IPS-11a (cell line): ENCODE results near the gene CDC42SE2.
"Not testable (repeated sequence)": the region's sequence is repeated elsewhere in the genome, so short reads cannot be mapped to it uniquely, and the experiment has no call there.

Experiments
- H3K4me3 ChIP-seq: one replicate; pipeline ENCODE4 v1.5.1; 2013; ENCODE audit warnings: low read depth, low read length, control low read depth

CDC42SE2 gene

DNA sequence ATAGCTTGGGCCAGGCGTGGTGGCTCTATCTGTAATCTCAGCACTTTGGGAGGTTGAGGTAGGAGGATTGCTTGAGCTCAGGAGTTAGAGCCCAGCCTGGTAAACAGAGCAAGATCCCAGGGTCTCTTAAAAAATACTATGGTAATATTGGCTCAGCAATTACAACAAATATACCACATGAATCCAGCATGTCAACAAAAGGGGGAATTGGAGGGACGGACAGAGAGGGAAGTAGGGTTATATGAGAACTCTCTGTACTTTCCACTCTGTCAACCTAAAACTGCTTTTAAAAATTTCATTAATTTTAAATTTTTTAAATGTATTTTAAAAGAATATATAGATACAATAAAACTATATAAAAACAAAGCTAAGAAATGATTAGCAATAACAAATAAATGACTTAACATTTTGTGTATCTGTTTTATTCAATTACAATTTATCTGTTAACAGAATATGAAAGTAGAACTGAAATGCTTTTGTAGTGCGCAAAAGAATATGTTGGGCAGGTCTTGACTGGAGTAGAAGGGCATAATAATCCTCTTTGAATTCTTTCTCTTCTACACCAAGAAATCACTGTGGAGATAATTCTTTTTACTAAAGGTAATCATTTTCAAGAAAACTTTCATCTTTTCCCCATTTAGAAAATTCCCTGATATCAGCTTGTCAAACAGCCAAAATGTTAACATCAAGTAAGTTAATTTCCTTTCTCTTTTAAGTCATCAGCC is 12.9 kb upstream of the CDC42SE2 start:
- no peak overlapping the region for H3K4me3 ChIP-seq

DNA sequence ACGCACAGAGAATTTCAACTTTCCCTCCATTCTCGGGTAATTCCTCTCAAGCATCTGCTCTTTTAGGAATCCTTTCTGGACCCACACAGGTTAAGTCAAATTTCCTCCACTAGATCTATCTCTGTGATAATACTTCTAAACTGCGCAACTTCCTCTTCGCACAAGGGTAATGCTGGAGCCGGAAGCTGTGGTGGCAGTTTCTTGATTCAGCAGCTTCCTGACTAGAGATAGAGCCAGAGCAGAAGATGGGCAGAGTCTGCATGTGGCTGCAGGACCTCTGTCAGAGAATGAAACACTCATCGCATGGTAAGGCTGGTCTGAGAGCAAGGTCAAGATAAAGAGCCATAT is 11.1 kb upstream of the CDC42SE2 start:
- no peak overlapping the region for H3K4me3 ChIP-seq

DNA sequence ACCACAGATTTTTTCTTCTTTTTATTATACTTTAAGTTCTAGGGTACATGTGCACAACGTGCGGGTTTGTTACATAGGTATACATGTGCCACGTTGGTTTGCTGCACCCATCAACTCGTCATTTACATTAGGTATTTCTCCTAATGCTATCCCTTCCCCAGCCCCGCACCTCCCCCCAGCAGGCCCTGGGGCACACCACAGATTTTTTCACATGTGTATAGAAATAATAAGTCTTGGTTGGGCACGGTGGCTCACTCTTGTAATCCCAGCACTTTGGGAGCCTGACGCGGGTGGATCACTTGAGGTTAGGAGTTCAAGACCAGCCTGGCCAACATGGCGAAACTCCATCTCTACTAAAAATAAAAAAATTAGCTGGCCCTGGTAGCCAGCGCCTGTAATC is 9.8 kb upstream of the CDC42SE2 start:
- not testable (repeated sequence) for H3K4me3 ChIP-seq

DNA sequence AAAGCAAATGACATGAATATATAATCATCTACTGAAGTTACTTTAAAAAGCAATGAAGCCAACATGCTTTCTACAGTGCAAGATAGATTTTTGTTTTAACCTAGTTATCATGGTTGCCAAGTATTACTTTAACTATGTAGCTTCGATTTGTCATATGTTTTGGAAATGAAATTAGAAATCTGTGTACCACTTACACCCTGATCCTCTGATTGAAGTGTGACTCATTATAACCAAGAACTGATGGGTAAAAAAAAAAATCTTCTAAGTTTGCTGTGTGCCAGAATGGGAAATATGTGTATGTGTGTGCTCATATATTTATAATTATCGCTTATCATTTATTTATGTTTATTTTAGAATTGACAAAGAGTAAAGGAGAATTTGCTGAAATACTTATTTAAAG is 9.1 kb upstream of the CDC42SE2 start:
- H3K4me3 ChIP-seq: no peak overlapping the region

DNA sequence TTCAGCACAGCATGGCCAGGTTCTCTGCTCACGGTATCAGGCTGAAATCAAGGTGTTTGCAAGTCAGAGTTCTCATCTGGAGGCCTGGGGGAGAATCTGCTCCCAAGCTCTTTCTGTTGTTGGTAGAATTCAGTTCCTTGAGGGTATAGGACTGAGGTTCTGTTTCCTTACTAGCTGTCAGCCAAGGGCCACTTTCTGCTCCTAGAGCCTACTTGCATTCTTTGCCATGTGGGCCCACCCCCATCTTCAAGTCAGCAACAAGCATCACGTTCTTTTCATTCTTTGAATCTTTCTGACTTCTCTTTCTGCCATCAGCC is 7.4 kb upstream of the CDC42SE2 start:
- H3K4me3 ChIP-seq: no peak overlapping the region

DNA sequence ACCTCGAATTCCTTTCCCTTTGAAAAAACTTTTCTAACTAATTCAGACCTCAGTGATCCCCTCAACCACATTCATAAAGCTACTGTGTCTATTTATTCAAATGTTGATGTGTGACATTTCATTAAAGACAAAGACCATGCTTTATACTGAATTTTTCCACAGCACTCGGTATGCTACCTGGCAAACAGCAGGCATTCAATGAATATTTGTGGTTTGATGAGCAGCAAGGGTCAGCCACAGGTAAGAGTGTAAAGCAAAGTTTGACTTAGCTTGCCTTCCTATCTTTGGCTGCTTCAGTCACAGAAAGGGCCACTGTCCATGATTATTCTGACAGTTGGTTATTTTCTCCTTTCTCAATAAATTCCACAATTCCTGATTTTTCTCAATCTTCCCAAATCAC is 5.1 kb upstream of the CDC42SE2 start:
- H3K4me3 ChIP-seq: no peak overlapping the region

DNA sequence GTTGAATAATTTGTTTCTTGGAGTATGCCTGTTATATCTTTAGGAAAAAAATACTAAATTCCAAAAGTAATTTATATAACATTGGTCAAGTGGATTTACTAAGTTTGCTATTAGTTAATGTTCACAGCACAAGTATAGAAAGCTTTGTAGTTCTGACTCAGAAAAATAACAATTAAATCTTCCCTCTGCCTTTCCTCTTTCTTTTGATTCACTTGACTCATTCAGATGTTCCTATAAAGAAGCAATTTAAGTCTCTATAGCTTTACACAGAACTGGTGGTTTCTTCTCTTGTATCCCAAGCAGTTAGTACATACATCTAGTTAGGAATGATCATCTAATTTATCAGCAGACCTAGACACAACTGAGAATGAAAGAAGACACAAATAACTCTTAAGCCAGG is 4.5 kb upstream of the CDC42SE2 start:
- no peak overlapping the region for H3K4me3 ChIP-seq

DNA sequence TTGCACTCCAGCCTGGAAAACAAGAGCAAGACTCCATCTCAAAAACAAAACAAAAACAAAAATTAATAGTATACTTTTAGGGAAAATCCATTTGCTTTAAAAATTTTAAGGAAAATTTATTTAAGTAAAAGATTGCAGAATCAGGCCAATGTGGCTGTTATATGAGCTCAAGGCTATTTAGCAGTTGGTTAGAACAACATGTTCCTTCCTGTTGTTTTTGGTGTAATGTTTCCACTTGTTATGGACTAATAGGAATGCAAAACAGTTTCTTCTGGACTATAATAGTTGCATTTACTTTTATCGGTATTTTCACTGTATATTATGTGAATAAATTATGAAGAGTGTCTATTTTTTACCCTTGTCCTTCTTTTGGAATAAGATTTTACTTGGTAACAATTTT is 3.0 kb upstream of the CDC42SE2 start:
- no peak overlapping the region for H3K4me3 ChIP-seq

DNA sequence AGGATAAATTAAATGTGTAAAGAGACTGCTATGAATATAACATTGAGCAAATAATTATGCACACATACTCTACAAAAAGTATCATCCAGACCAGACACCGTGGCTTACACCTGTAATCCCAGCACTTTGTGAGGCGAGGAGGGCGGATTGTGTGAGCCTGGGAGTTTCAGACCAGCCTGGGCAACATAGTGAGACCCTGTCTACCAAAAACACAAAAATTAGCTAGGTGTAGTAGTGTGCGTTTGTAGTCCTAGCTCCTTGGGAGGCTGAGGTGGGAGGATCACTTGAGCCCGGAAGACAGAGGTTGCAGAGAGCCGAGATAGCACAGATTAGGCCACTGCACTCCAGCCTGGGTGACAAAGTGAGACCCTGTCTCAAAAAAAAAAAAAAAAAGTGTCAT is 2.4 kb upstream of the CDC42SE2 start:
- H3K4me3 ChIP-seq: no peak overlapping the region

DNA sequence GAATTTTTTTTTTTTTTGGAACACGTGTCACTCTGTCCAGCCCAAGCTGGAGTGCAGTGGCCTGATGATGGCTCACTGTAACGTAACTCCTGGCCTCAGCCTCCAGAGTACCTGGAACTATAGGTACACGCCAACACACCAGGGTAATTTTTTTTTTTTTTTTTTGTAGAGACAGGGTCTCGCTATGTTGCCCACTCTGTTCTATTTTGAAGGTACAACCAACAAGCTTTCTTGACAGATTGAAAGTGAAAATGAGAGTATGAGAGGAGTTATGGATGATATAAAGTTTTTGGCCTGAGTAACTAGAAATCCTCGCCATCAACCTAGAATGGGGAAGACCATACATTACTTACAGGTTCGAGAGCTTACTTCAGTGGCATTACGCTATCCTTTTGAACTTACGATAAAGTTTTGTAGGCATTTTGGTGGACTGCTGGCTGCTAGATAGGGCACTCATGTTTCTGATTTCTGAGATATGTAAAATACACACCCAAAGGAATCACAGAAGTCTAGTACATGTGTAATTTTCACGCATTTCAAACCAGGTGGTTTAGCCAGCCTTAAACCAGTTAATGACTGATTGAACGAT is 806 bp upstream of the CDC42SE2 start:
- H3K4me3 ChIP-seq: peak overlapping the region; percentile 71

DNA sequence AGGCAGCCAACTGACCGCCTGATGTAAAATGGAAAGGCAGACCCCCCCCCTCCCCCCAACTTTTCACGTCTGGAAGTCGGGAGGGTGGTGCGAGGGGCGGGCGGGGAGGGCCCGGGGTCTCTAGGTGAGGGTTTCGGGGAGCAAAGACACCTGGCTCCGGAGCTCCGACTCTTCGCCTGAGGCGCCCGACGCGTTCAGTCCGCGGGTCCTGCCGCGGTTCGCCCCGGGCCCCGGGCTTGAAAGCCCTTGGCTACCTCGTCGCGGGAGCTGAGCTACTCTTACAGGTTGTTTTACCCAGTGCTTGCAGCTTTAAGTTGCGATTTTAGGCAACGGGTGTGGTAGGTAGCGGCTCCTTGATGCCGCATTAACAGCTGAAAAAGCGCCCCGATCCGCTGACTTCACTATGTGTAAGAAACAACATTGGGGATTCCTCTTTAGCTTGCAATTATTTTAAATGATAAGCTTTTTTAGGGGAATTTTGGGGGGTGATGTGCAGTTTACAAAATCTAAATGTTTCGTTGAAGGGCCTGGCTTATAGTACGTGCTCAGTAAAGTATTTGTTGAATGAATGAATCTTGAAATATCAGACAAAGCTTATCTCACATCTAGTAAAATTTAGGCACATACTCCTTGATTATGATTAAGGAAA is 722 bp downstream of the CDC42SE2 start:
- peak overlapping the region; percentile 71 for H3K4me3 ChIP-seq

DNA sequence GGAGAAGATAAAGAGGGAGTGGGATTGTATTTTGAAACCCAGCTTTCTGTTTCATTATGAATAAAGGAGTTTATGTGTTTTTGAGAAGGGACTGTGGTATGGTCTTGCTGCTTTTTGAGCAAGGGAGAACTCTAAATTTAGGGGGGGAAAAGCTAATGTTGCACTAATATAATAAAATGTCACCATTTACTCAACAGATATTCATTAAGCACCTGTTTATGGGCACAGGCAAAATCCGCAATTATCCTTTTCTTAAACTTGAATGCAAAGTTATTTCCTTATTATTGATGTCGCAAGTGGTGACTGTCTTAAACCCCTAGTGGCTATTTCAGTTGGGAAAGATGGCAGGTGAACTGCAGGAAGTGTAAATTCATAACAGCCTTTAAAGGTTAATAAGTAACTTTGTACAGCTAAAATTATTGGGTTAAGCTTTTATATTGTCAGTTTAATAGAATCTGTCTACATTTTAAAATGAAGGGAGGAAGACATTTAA is 1.5 kb downstream of the CDC42SE2 start:
- H3K4me3 ChIP-seq: peak overlapping the region; percentile 71

DNA sequence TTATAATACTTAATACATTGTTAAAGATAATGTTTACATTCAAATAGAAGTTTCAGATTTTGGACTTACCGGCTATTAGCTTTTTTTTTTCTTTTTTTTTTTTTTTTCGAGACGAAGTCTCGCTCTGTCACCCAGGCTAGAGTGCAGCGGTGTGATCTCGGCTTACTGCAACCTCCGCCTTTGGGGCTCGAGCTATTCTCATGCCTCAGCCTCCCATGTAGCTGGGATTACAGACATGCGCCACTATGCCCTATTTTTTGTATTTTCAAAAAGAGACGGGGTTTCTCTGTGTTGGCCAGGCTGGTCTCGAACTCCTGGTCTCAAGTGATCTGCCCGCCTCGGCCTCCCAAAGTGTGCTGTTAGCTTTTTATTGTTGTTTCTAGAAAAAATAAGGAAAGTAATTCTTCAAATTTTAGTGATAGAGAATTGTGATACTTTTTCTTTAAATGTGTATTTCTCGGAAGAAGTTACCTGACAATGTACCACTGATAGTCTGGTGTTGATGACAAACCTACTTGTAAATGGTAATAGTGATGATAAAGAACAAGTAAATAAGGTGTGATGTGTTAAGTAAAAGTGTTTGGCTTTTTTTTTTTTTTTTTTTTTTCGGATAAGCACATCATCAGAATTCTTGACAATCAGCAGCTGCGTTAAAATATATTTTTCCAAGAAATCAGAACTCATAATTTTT is 2.7 kb downstream of the CDC42SE2 start:
- H3K4me3 ChIP-seq: no peak overlapping the region

DNA sequence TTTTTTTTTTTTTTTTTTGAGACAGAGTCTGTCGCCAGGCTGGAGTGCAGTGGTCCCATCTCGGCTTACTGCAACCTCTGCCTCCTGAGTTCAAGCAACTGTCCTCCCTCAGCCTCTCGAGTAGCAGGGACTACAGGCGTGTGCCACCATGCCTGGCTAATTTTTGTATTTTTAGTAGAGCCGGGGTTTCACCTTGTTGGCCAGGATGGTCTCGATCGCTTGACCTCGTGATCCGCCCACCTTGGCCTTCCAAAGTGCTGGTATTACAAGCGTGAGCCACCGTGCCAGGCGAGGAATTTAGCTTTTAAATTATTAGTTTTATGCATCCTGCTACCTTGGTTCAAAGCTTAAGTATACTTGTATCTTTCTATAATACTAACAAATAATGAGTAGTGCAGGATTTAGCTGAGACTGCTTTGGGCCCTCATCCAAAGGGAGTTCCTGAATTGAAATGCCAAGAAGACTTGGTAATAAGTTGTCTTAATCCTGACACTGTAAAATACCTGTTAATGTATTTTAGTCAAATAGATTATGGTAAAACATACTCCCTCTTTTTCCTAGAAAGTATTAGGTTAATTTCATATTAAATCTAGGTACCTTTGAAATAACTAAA is 5.0 kb downstream of the CDC42SE2 start:
- H3K4me3 ChIP-seq: no peak overlapping the region

DNA sequence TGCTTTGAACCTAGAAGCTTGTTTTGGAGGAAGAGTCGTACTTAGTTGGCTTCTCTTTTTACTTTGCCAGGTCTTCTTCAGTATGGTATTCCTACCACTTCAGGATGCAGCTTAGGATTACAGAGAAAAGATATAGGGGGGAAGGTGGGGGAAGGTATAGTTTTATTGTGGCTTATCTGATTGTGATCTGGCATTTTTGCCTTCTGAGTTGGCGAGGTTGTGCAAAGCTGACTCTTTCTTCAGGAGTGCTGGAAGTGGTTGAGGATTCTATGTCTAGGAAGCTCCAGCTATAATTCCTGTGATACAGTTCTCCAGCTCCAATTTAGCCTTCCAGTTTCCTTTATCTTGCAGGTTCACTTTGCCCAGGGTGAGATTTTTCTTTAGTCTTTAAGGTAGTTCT is 7.0 kb downstream of the CDC42SE2 start:
- no peak overlapping the region for H3K4me3 ChIP-seq

DNA sequence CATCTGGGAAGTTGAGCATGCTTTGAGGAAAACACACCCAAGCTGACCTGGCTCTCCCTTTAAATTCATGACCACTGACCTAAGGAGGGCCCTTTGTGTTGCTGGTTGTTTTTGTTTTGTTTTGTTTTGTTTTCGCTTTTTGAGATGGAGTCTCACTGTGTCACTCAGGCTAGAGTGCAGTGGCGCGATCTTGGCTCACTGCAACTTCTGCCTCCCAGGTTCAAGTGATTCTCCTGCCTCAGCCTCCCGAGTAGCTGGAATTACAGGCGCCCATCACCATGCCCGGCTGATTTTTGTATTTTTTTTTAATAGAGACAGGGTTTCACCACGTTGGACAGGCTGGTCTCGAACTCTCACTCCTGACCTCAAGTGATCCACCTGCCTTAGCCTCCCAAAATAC is 8.0 kb downstream of the CDC42SE2 start:
- not testable (repeated sequence) for H3K4me3 ChIP-seq

DNA sequence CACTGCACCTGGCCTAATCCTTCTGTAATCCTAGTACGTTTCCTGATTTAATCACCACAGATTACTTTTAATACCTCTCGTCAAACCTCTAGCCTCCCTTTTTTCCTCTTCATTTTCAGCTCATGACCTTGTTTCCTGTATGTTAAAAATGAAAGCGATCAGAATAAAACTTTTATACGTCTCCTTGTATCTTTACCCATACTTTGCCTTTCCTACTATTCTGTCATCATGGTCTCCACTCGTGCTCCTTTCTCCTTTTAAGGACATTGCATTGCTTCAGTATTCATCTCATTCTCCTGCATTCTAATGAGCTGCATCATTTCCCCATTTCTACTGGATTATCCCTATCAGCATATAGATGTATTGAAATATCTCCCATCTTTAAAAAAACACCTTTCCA is 8.5 kb downstream of the CDC42SE2 start:
- H3K4me3 ChIP-seq: no peak overlapping the region

DNA sequence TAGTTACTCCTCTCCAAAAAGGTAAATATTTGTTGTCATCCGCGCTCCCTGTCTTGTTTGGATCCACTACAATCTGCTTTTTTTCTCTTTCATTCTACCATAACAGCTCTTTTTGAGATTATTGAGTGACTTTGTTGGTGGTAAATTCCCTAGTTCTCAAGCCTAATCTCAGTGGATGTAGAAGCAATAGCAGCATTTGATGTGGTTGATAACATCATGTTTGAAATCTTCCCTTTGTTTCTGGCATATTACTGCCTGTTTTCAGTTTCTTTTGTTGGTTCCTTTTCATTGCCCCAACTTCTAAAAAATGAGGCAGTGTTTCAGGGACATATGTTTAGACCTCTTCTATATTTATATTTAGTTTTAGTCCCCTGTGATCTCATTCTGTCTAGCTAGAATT is 8.9 kb downstream of the CDC42SE2 start:
- H3K4me3 ChIP-seq: no peak overlapping the region

DNA sequence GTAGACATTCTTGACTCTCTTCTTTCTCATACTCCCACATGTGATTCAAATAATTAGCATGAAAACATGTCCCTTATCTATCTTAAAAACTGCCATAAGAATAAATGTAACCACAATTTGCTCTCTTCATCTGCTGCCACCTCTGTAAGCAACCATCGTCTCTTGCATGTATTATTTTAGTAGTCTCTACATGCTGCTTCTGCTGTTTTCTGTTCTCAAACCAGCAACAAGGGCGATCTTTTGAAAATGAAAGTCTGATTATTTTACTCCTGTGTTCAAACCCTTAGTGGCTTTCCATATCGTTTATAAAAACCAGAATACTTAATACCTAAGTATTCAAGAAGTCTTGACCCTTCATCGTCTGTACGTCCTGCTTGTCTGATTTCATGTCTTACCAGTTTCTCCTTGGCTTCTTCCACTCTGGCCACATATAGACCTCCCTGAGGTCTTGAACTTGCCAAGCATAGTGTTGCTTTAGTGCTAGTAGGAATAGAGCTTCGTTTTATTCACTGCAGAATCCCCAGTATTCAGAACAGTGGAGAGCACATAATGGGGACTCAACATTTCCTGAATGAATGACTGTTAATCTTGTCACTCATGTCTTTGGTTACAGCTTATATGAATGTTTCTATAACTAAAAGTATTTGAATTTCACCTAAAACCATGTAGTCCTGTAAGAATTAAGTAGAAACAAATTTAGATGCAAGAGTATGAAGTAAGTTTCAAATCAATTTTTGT is 10.6 kb downstream of the CDC42SE2 start:
- H3K4me3 ChIP-seq: no peak overlapping the region

DNA sequence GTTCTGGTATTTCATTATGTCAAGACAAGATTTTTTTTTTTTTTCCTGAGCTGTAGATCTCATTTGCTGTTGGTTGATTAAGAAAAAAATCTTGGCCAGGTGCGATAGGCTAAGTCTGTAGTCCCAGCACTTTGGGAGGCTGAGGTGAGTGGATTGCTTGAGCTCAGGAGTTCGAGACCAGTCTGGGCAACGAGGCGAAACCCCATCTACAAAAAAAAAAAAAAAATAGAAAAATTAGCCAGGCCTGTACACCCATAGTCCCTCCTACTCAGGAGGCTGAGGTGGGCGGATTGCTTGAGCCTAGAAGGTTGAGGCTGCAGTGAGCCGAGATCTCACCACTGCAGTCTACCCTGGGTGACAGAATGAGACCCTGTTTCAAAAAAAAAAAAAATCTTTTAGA is 12.2 kb downstream of the CDC42SE2 start:
- H3K4me3 ChIP-seq: no peak overlapping the region

DNA sequence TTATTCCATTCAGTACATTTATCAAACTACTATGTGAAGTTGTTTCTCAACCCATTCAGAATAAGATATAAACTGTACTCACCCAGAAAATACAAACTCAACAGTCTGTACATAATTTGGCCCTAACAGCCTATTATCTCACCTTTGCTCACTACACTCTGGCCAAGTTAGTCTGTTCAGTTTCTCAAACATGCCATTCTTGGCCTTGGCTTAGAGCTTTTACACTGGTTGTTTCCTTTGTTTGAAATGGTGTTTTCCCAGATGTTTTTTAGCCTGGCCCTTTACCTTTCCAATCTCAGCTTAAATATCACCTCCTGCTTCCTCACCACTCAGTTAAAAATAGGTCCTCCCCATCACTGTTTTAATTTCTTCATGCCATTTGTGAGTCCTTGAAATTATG is 13.6 kb downstream of the CDC42SE2 start:
- no peak overlapping the region for H3K4me3 ChIP-seq
